Measurements from ENCODE around the gene ARHGAP42.

DNA sequence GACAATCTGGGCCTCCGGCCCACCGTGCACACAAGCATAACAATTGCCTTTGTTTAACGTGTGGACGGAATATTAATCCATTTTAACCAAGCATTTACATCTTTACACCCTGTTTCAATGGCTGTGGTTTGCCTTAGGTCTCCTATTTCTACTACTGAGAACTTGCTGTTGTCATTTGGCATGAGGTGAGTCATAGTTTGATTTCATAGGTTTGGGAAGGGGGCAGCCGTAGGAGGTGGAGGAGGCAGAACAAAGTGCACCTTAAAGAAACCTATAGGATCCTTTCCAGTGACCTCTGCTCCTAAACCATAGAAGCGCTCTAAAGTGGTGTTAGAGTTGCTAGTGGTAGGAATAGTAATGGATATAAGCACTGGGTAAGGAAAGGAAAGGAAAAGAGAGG, 59.4 kb downstream of the ARHGAP42 start:
- TF ChIP-seq EZH2 (IDR thresholded peaks at IDR 0.05; ENCODE audit: insufficient read depth, poor library complexity, severe bottlenecking): no peak
- TF ChIP-seq EZH2phosphoT487 (IDR thresholded peaks at IDR 0.05; ENCODE audit: insufficient read depth, low read depth): no peak
